ENCODE results near the gene TTC16. TPM values are rescaled to one million over a fixed set of nuclear protein-coding genes. Genes with fewer than 3 reads are reported as not detected.

Gene TTC16
- total RNA-seq, result 0.18 TPM in 1 of 2 replicates, not detected in the other

GRCh38 chr9:127715470-127716337, at the start of gene TTC16, which contains the start of gene PTRH1:
TTC16 (plus strand) TSS chr9:127716079; CDS start chr9:127716146, 67 bp downstream.
PTRH1 (minus strand) TSS chr9:127715663; CDS start chr9:127715639, 24 bp downstream.
- Mint-ChIP-seq H3K9me3 (no peaks in the 10 kb centered on the region), H3K27me3 (ENCODE audit: low read depth) (no peaks in the 10 kb centered on the region), H3K27ac (peak within 1 kb of the TSS; percentile 90)

GRCh38 chr9:127667127-127667844, 48.6 kb upstream of the TTC16 start:
- Mint-ChIP-seq H3K9me3 (no peaks in the 10 kb centered on the region), H3K36me3 (ENCODE audit: low read depth) (peaks cover 14% of the 10 kb centered on the region), H3K27ac (no peak overlapping the region), H3K27me3 (ENCODE audit: low read depth) (no peaks in the 10 kb centered on the region), H3K4me1 (ENCODE audit: low read depth) (no peaks in the 10 kb centered on the region), H3K4me3 (ENCODE audit: low read depth) (no peak overlapping the region)
- no peak for DNase-seq (ENCODE audit: low spot score)
- intact Hi-C loops (cut with micrococcal nuclease), result no loop called here

More at GRCh38 chr9:127715470-127716337, at the start of gene TTC16, which contains the start of gene PTRH1:
- Mint-ChIP-seq H3K4me1 (ENCODE audit: low read depth) (peaks cover 23% of the 10 kb centered on the region), H3K36me3 (ENCODE audit: low read depth) (no peaks in the 10 kb centered on the region), H3K4me3 (ENCODE audit: low read depth) (peak within 1 kb of the TSS; percentile 92)
- peak; percentile 95 for DNase-seq (ENCODE audit: low spot score)
- intact Hi-C loops (cut with micrococcal nuclease), result loop anchor here (1.0 to 5.0 kb wide), 2 partner anchors 103 to 264 kb away; partner anchors contain the start of genes LRSAM1, RPL12 and STXBP1

- Mint-ChIP-seq H3K27me3 (ENCODE audit: low read depth) (no peaks in the 10 kb centered on the region), H3K4me1 (ENCODE audit: low read depth) (no peaks in the 10 kb centered on the region), H3K9me3 (no peaks in the 10 kb centered on the region), H3K27ac (no peak overlapping the region), H3K4me3 (ENCODE audit: low read depth) (no peak overlapping the region), H3K36me3 (ENCODE audit: low read depth) (peaks cover 11% of the 10 kb centered on the region)
- no peak for DNase-seq (ENCODE audit: low spot score)
- intact Hi-C loops (cut with micrococcal nuclease), result no loop called here
Measured at GRCh38 chr9:127667906-127668305, 48.0 kb upstream of the TTC16 start.

GRCh38 chr9:127673234-127673633, 42.6 kb upstream of the TTC16 start:
- H3K4me3 Mint-ChIP-seq (ENCODE audit: low read depth), result no peak overlapping the region
- intact Hi-C loops (cut with micrococcal nuclease), result no loop called here
- no peaks in the 10 kb centered on the region for H3K9me3 Mint-ChIP-seq
- no peaks in the 10 kb centered on the region for H3K27me3 Mint-ChIP-seq (ENCODE audit: low read depth)
- no peaks in the 10 kb centered on the region for H3K4me1 Mint-ChIP-seq (ENCODE audit: low read depth)
- H3K36me3 Mint-ChIP-seq (ENCODE audit: low read depth), result peaks cover 7% of the 10 kb centered on the region
- no peak overlapping the region for H3K27ac Mint-ChIP-seq
- no peak for DNase-seq (ENCODE audit: low spot score)

- DNase-seq (ENCODE audit: low spot score), result no peak
- no peaks in the 10 kb centered on the region for H3K27me3 Mint-ChIP-seq (ENCODE audit: low read depth)
- H3K4me3 Mint-ChIP-seq (ENCODE audit: low read depth), result no peak overlapping the region
- intact Hi-C loops (cut with micrococcal nuclease), result no loop called here
- no peaks in the 10 kb centered on the region for H3K4me1 Mint-ChIP-seq (ENCODE audit: low read depth)
- no peaks in the 10 kb centered on the region for H3K36me3 Mint-ChIP-seq (ENCODE audit: low read depth)
- H3K27ac Mint-ChIP-seq, result no peak overlapping the region
- no peaks in the 10 kb centered on the region for H3K9me3 Mint-ChIP-seq
Measured at GRCh38 chr9:127676638-127677037, 39.2 kb upstream of the TTC16 start.

GRCh38 chr9:127679506-127679905, 36.4 kb upstream of the TTC16 start:
- intact Hi-C loops (cut with micrococcal nuclease), result no loop called here
- no peaks in the 10 kb centered on the region for H3K27me3 Mint-ChIP-seq (ENCODE audit: low read depth)
- no peak for DNase-seq (ENCODE audit: low spot score)

GRCh38 chr9:127680226-127680625, 35.7 kb upstream of the TTC16 start:
- intact Hi-C loops (cut with micrococcal nuclease), result no loop called here
- H3K9me3 Mint-ChIP-seq, result no peaks in the 10 kb centered on the region
- H3K4me1 Mint-ChIP-seq (ENCODE audit: low read depth), result no peaks in the 10 kb centered on the region
- peaks cover 2% of the 10 kb centered on the region for H3K36me3 Mint-ChIP-seq (ENCODE audit: low read depth)
- H3K4me3 Mint-ChIP-seq (ENCODE audit: low read depth), result no peak overlapping the region
- no peak for DNase-seq (ENCODE audit: low spot score)
- no peaks in the 10 kb centered on the region for H3K27me3 Mint-ChIP-seq (ENCODE audit: low read depth)
- no peak overlapping the region for H3K27ac Mint-ChIP-seq

More at GRCh38 chr9:127679506-127679905, 36.4 kb upstream of the TTC16 start:
- Mint-ChIP-seq H3K4me3 (ENCODE audit: low read depth) (no peak overlapping the region), H3K9me3 (no peaks in the 10 kb centered on the region), H3K4me1 (ENCODE audit: low read depth) (no peaks in the 10 kb centered on the region), H3K36me3 (ENCODE audit: low read depth) (peaks cover 2% of the 10 kb centered on the region), H3K27ac (no peak overlapping the region)

GRCh38 chr9:127680846-127681245, 35.0 kb upstream of the TTC16 start:
- intact Hi-C loops (cut with micrococcal nuclease), result no loop called here
- H3K9me3 Mint-ChIP-seq, result no peaks in the 10 kb centered on the region
- no peaks in the 10 kb centered on the region for H3K4me1 Mint-ChIP-seq (ENCODE audit: low read depth)
- H3K4me3 Mint-ChIP-seq (ENCODE audit: low read depth), result no peak overlapping the region
- H3K27ac Mint-ChIP-seq, result no peak overlapping the region
- peaks cover 3% of the 10 kb centered on the region for H3K36me3 Mint-ChIP-seq (ENCODE audit: low read depth)
- no peaks in the 10 kb centered on the region for H3K27me3 Mint-ChIP-seq (ENCODE audit: low read depth)
- no peak for DNase-seq (ENCODE audit: low spot score)

GRCh38 chr9:127682351-127683136, 33.3 kb upstream of the TTC16 start:
- H3K27ac Mint-ChIP-seq, result no peak overlapping the region
- intact Hi-C loops (cut with micrococcal nuclease), result no loop called here
- H3K27me3 Mint-ChIP-seq (ENCODE audit: low read depth), result no peaks in the 10 kb centered on the region
- H3K4me1 Mint-ChIP-seq (ENCODE audit: low read depth), result no peaks in the 10 kb centered on the region
- H3K36me3 Mint-ChIP-seq (ENCODE audit: low read depth), result peaks cover 6% of the 10 kb centered on the region
- no peak for DNase-seq (ENCODE audit: low spot score)
- H3K4me3 Mint-ChIP-seq (ENCODE audit: low read depth), result no peak overlapping the region
- H3K9me3 Mint-ChIP-seq, result no peaks in the 10 kb centered on the region

GRCh38 chr9:127683723-127684122, 32.2 kb upstream of the TTC16 start:
- Mint-ChIP-seq H3K4me1 (ENCODE audit: low read depth) (no peaks in the 10 kb centered on the region), H3K9me3 (no peaks in the 10 kb centered on the region), H3K27me3 (ENCODE audit: low read depth) (no peaks in the 10 kb centered on the region), H3K4me3 (ENCODE audit: low read depth) (no peak overlapping the region), H3K27ac (no peak overlapping the region), H3K36me3 (ENCODE audit: low read depth) (peaks cover 6% of the 10 kb centered on the region)
- intact Hi-C loops (cut with micrococcal nuclease), result no loop called here
- no peak for DNase-seq (ENCODE audit: low spot score)

GRCh38 chr9:127684576-127684975, 31.3 kb upstream of the TTC16 start:
- H3K27ac Mint-ChIP-seq, result no peak overlapping the region
- no peak overlapping the region for H3K4me3 Mint-ChIP-seq (ENCODE audit: low read depth)
- no peaks in the 10 kb centered on the region for H3K9me3 Mint-ChIP-seq
- intact Hi-C loops (cut with micrococcal nuclease), result no loop called here
- H3K36me3 Mint-ChIP-seq (ENCODE audit: low read depth), result peaks cover 6% of the 10 kb centered on the region
- no peak for DNase-seq (ENCODE audit: low spot score)
- H3K4me1 Mint-ChIP-seq (ENCODE audit: low read depth), result no peaks in the 10 kb centered on the region
- H3K27me3 Mint-ChIP-seq (ENCODE audit: low read depth), result no peaks in the 10 kb centered on the region
